OCI-LY3 (cell line): ENCODE measurements around the gene CCDC167.

Source experiments
- H2AFZ ChIP-seq: fragments of 200-600, 300-600 bp; shearing (Covaris generic); 2 replicates; pipeline ENCODE4 v1.6.0; 2014; ENCODE audit warnings: antibody characterized with exemption, low read depth, low read length
- H3K27ac ChIP-seq: fragments of 200-600, 300-600 bp; sonication (generic); 2 replicates; pipeline ENCODE4 v1.5.1; 2014; ENCODE audit warnings: mild to moderate bottlenecking, low read length, moderate library complexity, mixed read lengths
- H3K27me3 ChIP-seq: fragments of 200-600, 300-600 bp; sonication (generic); 2 replicates; pipeline ENCODE4 v1.6.1; 2014; ENCODE audit warnings: low read depth, low read length, mixed read lengths
- H3K36me3 ChIP-seq: fragments of 200-600, 300-600 bp; sonication (generic); replicated peaks from 2 replicates; pipeline ENCODE3; 2014; ENCODE audit warnings: low read depth, low read length, mixed read lengths
- H3K4me1 ChIP-seq: fragments of 300-600, 200-600 bp; sonication (generic); 2 replicates; pipeline ENCODE4 v1.6.1; 2014; ENCODE audit warnings: low read length, mixed read lengths
- H3K4me2 ChIP-seq: fragments of 200-600, 300-600 bp; sonication (generic); 2 replicates; pipeline ENCODE4 v1.6.1; 2014; ENCODE audit warnings: low read length, mixed read lengths
- H3K4me3 ChIP-seq: fragments of 300-600, 200-600 bp; sonication (generic); 2 replicates; pipeline ENCODE4 v1.5.1; 2014; ENCODE audit warnings: antibody characterized with exemption, mild to moderate bottlenecking, low read length, moderate library complexity
- H3K79me2 ChIP-seq: fragments of 300-600, 200-600 bp; shearing (Covaris generic); 2 replicates; pipeline ENCODE4 v1.6.1; 2014; ENCODE audit warnings: mild to moderate bottlenecking, low read length, mixed read lengths
- H3K9ac ChIP-seq: fragments of 300-600, 200-600 bp; shearing (Covaris generic); 2 replicates; pipeline ENCODE4 v1.6.0; 2014; ENCODE audit warnings: mild to moderate bottlenecking, low read length, moderate library complexity
- H3K9me3 ChIP-seq: fragments of 200-600, 300-600 bp; shearing (Covaris generic); 2 replicates; pipeline ENCODE4 v1.6.1; 2014; ENCODE audit warnings: low read length, mixed read lengths; ENCODE audit not compliant: insufficient read depth
- H4K20me1 ChIP-seq: fragments of 200-600, 300-600 bp; sonication (generic); 2 replicates; pipeline ENCODE4 v1.6.1; 2016; ENCODE audit warnings: low read length, mixed read lengths; ENCODE audit not compliant: insufficient read depth
- CTCF ChIP-seq: fragments of 200-600, 300-600 bp; sonication (generic); IDR thresholded peaks from 2 replicates; pipeline ENCODE4 v1.5.1; 2014; ENCODE audit warnings: antibody characterized with exemption, low read length, low read depth
- EZH2phosphoT487 ChIP-seq: fragments of 200-600 bp; shearing (Covaris generic); IDR thresholded peaks from 2 replicates; pipeline ENCODE4 v1.6.1; 2018; ENCODE audit warnings: antibody characterized with exemption, mixed run types, low read depth

Gene CCDC167

GRCh38 chr6:37534893-37535292 is 35.2 kb upstream of the CCDC167 start:
- Histone ChIP-seq H4K20me1 (no peaks in the 10 kb centered on the region), H3K9ac (no peak overlapping the region), H3K9me3 (no peaks in the 10 kb centered on the region), H3K4me1 (peaks cover 8% of the 10 kb centered on the region; the same call in 1 of the 2 replicates), H3K4me2 (no peak overlapping the region), H3K4me3 (no peak overlapping the region), H3K27me3 (peaks cover 43% of the 10 kb centered on the region), H3K79me2 (no peaks in the 10 kb centered on the region), H2AFZ (no peak overlapping the region), H3K27ac (no peak overlapping the region), H3K36me3 (no peaks in the 10 kb centered on the region)
- no peak for TF ChIP-seq EZH2phosphoT487
- TF ChIP-seq CTCF = no peak

GRCh38 chr6:37532122-37532521 is 32.4 kb upstream of the CCDC167 start:
- no peak overlapping the region for H2AFZ ChIP-seq
- no peak overlapping the region for H3K4me3 ChIP-seq
- H3K27ac ChIP-seq = no peak overlapping the region
- H3K79me2 ChIP-seq = no peaks in the 10 kb centered on the region
- H3K9me3 ChIP-seq = no peaks in the 10 kb centered on the region
- peaks cover 50% of the 10 kb centered on the region for H3K27me3 ChIP-seq
- no peaks in the 10 kb centered on the region for H4K20me1 ChIP-seq
- peaks cover 17% of the 10 kb centered on the region for H3K4me1 ChIP-seq
- H3K4me2 ChIP-seq = no peak overlapping the region
- TF ChIP-seq CTCF = no peak
- TF ChIP-seq EZH2phosphoT487 = no peak
- no peaks in the 10 kb centered on the region for H3K36me3 ChIP-seq
- H3K9ac ChIP-seq = no peak overlapping the region

- Histone ChIP-seq H3K27me3 (peaks cover 54% of the 10 kb centered on the region), H4K20me1 (no peaks in the 10 kb centered on the region), H3K4me3 (no peak overlapping the region), H3K9me3 (no peaks in the 10 kb centered on the region), H3K9ac (no peak overlapping the region), H2AFZ (no peak overlapping the region), H3K4me1 (peaks cover 17% of the 10 kb centered on the region), H3K36me3 (no peaks in the 10 kb centered on the region), H3K4me2 (no peak overlapping the region), H3K27ac (no peak overlapping the region), H3K79me2 (no peaks in the 10 kb centered on the region)
- no peak for TF ChIP-seq CTCF
Measured at GRCh38 chr6:37531437-37532036, 31.8 kb upstream of the CCDC167 start.

- TF ChIP-seq EZH2phosphoT487 (no peak), CTCF (no peak)
- H2AFZ ChIP-seq = no peak overlapping the region
- no peaks in the 10 kb centered on the region for H3K9me3 ChIP-seq
- H3K36me3 ChIP-seq = no peaks in the 10 kb centered on the region
- no peak overlapping the region for H3K27ac ChIP-seq
- H3K27me3 ChIP-seq = peaks cover 56% of the 10 kb centered on the region
- no peak overlapping the region for H3K9ac ChIP-seq
- H3K4me1 ChIP-seq = peaks cover 17% of the 10 kb centered on the region
- H4K20me1 ChIP-seq = no peaks in the 10 kb centered on the region
- no peaks in the 10 kb centered on the region for H3K79me2 ChIP-seq
- H3K4me3 ChIP-seq = no peak overlapping the region
- H3K4me2 ChIP-seq = no peak overlapping the region
Measured at GRCh38 chr6:37531026-37531425, 31.3 kb upstream of the CCDC167 start.
